Breast epithelium (tissue), 3 donors: ENCODE data around the gene ELF5.

Source experiments
- POLR2AphosphoS5 ChIP-seq, 3 donors: sonication (generic); formaldehyde crosslinking; IDR thresholded peaks; one replicate each; pipeline ENCODE4 v1.6.1; 2017; ENCODE audit warnings: antibody characterized with exemption in 3 of 3
- TF ChIP-seq, protein P1 (sequence below), 3 donors: fragments of 450-650 bp; IDR thresholded peaks; one replicate each; pipeline ENCODE4 v1.5.1; 2016 to 2017; ENCODE audit warnings: antibody characterized with exemption in 3 of 3, mild to moderate bottlenecking in 3 of 3, moderate library complexity in 3 of 3

DNA sequence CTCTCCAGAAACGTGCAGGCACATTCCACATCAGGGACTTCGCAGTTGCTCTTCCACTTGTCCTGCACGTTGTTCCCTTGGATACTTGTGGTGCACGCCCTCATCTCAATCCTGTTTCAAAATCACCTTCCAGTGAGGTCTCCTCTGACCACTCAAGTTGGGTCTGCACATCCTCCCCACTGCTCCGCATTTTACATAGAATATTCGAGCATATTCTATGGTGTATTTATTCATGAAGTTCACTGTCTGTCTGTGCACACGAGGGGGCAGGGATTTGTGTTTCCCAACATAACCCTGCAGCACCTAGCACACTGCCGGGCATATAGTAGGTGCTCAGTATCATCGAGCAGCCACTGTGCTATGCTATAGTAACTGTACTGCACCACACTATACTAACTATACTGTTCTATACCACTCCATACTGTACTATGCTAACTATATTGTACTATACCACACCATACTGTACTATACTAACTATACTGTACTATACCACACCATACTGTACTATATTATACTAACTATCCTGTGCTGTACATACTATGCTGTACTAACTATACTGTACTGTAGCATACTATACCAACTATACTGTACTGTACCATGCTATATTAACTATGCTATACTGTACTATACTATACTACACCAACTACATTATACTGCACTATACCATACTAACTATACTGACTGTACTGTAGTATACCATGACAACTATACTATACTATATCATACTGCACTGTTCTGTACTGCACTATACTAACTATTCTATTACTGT, 30.3 kb downstream of the ELF5 start:
- TF ChIP-seq, protein P1, sequence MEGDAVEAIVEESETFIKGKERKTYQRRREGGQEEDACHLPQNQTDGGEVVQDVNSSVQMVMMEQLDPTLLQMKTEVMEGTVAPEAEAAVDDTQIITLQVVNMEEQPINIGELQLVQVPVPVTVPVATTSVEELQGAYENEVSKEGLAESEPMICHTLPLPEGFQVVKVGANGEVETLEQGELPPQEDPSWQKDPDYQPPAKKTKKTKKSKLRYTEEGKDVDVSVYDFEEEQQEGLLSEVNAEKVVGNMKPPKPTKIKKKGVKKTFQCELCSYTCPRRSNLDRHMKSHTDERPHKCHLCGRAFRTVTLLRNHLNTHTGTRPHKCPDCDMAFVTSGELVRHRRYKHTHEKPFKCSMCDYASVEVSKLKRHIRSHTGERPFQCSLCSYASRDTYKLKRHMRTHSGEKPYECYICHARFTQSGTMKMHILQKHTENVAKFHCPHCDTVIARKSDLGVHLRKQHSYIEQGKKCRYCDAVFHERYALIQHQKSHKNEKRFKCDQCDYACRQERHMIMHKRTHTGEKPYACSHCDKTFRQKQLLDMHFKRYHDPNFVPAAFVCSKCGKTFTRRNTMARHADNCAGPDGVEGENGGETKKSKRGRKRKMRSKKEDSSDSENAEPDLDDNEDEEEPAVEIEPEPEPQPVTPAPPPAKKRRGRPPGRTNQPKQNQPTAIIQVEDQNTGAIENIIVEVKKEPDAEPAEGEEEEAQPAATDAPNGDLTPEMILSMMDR (IDR thresholded peaks at IDR 0.05): no peak
- no peak for TF ChIP-seq POLR2AphosphoS5 (IDR thresholded peaks at IDR 0.05)
